HEK293 (cell line): Measurements from ENCODE around the gene OR13C8.
"Not testable (repeated sequence)": the region's sequence is repeated elsewhere in the genome, so short reads cannot be mapped to it uniquely, and the experiment has no call there.

ENCODE experiments used
- CTCF ChIA-PET: fragments of 350-600 bp; formaldehyde crosslinking; extraction: SDS; loops from one replicate; lab custom pipeline; 2021; ENCODE audit warnings: antibody characterized with exemption; lab: Yijun Ruan, JAX
- POLR2A ChIA-PET: fragments of 300-600 bp; formaldehyde crosslinking; extraction: SDS; loops from one replicate; lab custom pipeline; 2020; ENCODE audit warnings: antibody characterized with exemption, inconsistent platforms; lab: Yijun Ruan, JAX
- H3K27ac ChIP-seq: fragments of 200-500 bp; sonication (Bioruptor generic); 2 replicates; pipeline ENCODE4 v1.5.1; 2014; ENCODE audit warnings: low read depth, low read length, control low read depth, inconsistent platforms; ENCODE audit errors: extremely low read depth
- H3K36me3 ChIP-seq, 2 experiments: fragments of 200-500 bp in 1 of 2; sonication (Bioruptor generic) in 1 of 2; 1 replicate in 1 of 2; 2 replicates in 1 of 2; pipeline ENCODE4 v1.5.1; 2014 to 2017; ENCODE audit warnings: inconsistent platforms in 2 of 2, low read length in 2 of 2; ENCODE audit not compliant: control insufficient read depth in 2 of 2, insufficient read depth in 1 of 2
- H3K4me1 ChIP-seq: fragments of 200-500 bp; sonication (Bioruptor generic); 2 replicates; pipeline ENCODE4 v1.5.1; 2014; ENCODE audit warnings: mild to moderate bottlenecking, low read length, inconsistent platforms; ENCODE audit not compliant: control insufficient read depth, insufficient read depth
- H3K4me3 ChIP-seq: 2 replicates; pipeline ENCODE4 v1.5.1; 2011; ENCODE audit warnings: low read depth, mild to moderate bottlenecking, control low read depth, low read length, moderate library complexity
- H3K9me3 ChIP-seq: fragments of 200-500 bp; sonication (Bioruptor generic); 2 replicates; pipeline ENCODE4 v1.5.1; 2014; ENCODE audit warnings: low read depth, low read length, inconsistent platforms; ENCODE audit not compliant: control insufficient read depth, insufficient read depth
- GLI2 ChIP-seq: fragments of 450-650 bp; formaldehyde crosslinking; IDR thresholded peaks from 2 replicates; pipeline ENCODE4; 2017; ENCODE audit warnings: missing biosample characterization, missing genetic modification characterization, low read depth, borderline replicate concordance
- GLIS2 ChIP-seq: fragments of 450-650 bp; formaldehyde crosslinking; IDR thresholded peaks from 2 replicates; pipeline ENCODE4 v1.5.1; 2016; ENCODE audit warnings: missing biosample characterization, missing genetic modification characterization
- HOXD13 ChIP-seq: sonication (generic); formaldehyde crosslinking; IDR thresholded peaks from 2 replicates; pipeline ENCODE4 v1.8.0; 2022; ENCODE audit warnings: missing genetic modification reagents, borderline replicate concordance
- OVOL3 ChIP-seq: fragments of 450-650 bp; formaldehyde crosslinking; IDR thresholded peaks from 2 replicates; pipeline ENCODE4 v1.5.1; 2016; ENCODE audit warnings: missing biosample characterization, missing genetic modification characterization
- PRDM2 ChIP-seq: fragments of 450-650 bp; formaldehyde crosslinking; IDR thresholded peaks from 2 replicates; pipeline ENCODE4 v1.5.1; 2016; ENCODE audit warnings: missing biosample characterization, missing genetic modification characterization, borderline replicate concordance
- ZBTB10 ChIP-seq: fragments of 450-650 bp; formaldehyde crosslinking; IDR thresholded peaks from 2 replicates; pipeline ENCODE4 v1.5.1; 2016; ENCODE audit warnings: missing biosample characterization, missing genetic modification characterization
- ZBTB7A ChIP-seq: fragments of 450-650 bp; formaldehyde crosslinking; IDR thresholded peaks from 2 replicates; pipeline ENCODE4 v1.5.1; 2016; ENCODE audit warnings: low read depth, missing biosample characterization, missing genetic modification characterization
- ZNF148 ChIP-seq: fragments of 450-650 bp; formaldehyde crosslinking; IDR thresholded peaks from 2 replicates; pipeline ENCODE4 v1.5.0; 2017; ENCODE audit warnings: missing biosample characterization, missing genetic modification characterization, borderline replicate concordance
- ZNF23 ChIP-seq: fragments of 450-650 bp; formaldehyde crosslinking; IDR thresholded peaks from 2 replicates; pipeline ENCODE4 v1.5.1; 2016; ENCODE audit warnings: missing biosample characterization, missing genetic modification characterization, borderline replicate concordance
- ZNF324 ChIP-seq: fragments of 450-650 bp; formaldehyde crosslinking; IDR thresholded peaks from 2 replicates; pipeline ENCODE4 v1.5.1; 2016; ENCODE audit warnings: missing biosample characterization, missing genetic modification characterization
- ZNF558 ChIP-seq: fragments of 450-650 bp; formaldehyde crosslinking; IDR thresholded peaks from 2 replicates; pipeline ENCODE4 v1.5.1; 2016; ENCODE audit warnings: missing biosample characterization, missing genetic modification characterization
- ZNF561 ChIP-seq: fragments of 450-650 bp; IDR thresholded peaks from 2 replicates; pipeline ENCODE4 v1.5.1; 2018; ENCODE audit warnings: missing biosample characterization, missing genetic modification characterization, borderline replicate concordance
- ZNF621 ChIP-seq: fragments of 450-650 bp; formaldehyde crosslinking; IDR thresholded peaks from 2 replicates; pipeline ENCODE4 v1.5.1; 2017; ENCODE audit warnings: missing biosample characterization, missing genetic modification characterization
- ZNF645 ChIP-seq: fragments of 450-650 bp; formaldehyde crosslinking; IDR thresholded peaks from 2 replicates; pipeline ENCODE4; 2016; ENCODE audit warnings: missing biosample characterization, missing genetic modification characterization
- ZSCAN30 ChIP-seq: fragments of 450-650 bp; IDR thresholded peaks from 2 replicates; pipeline ENCODE4 v1.5.1; 2018; ENCODE audit warnings: missing biosample characterization, mild to moderate bottlenecking, missing genetic modification characterization, moderate library complexity
- ZSCAN5A ChIP-seq: fragments of 450-650 bp; formaldehyde crosslinking; IDR thresholded peaks from 2 replicates; pipeline ENCODE4 v1.5.1; 2016; ENCODE audit warnings: missing biosample characterization, missing genetic modification characterization

OR13C8 gene

GRCh38 chr9:104586496-104587180 is 17.7 kb downstream of the OR13C8 start:
- Histone ChIP-seq H3K9me3 (no peaks in the 10 kb centered on the region), H3K4me3 (no peak overlapping the region), H3K36me3 (no peaks in the 10 kb centered on the region), H3K4me1 (no peaks in the 10 kb centered on the region), H3K27ac (no peak overlapping the region)
- TF ChIP-seq ZNF645 (tag by site-specific recombination) = no peak
- ChIA-PET CTCF (no interaction called here), POLR2A (no interaction called here)

GRCh38 chr9:104589626-104590025 is 20.7 kb downstream of the OR13C8 start:
- Histone ChIP-seq H3K27ac (no peak overlapping the region), H3K4me1 (no peaks in the 10 kb centered on the region), H3K9me3 (no peaks in the 10 kb centered on the region), H3K36me3 (no peaks in the 10 kb centered on the region), H3K4me3 (no peak overlapping the region)
- POLR2A ChIA-PET = no interaction called here
- CTCF ChIA-PET = no interaction called here
- TF ChIP-seq ZNF148 (no peak), ZBTB10 (no peak), ZNF561 (tag by site-specific recombination) (no peak), ZNF324 (tag by site-specific recombination) (no peak), GLI2 (no peak), ZNF558 (no peak), OVOL3 (tag by site-specific recombination) (no peak), ZSCAN5A (tag by site-specific recombination) (no peak), GLIS2 (tag by site-specific recombination) (no peak), HOXD13 (CRISPR knock-in tag) (no peak), ZBTB7A (tag by site-specific recombination) (no peak), ZSCAN30 (tag by site-specific recombination) (no peak), ZNF621 (no peak), PRDM2 (no peak), ZNF23 (no peak)

- POLR2A ChIA-PET, H3K9me3 ChIP-seq: not testable (repeated sequence)
These were observed 29.8 kb downstream of the OR13C8 start for GRCh38 chr9:104598749-104599148.

More at GRCh38 chr9:104598749-104599148, 29.8 kb downstream of the OR13C8 start:
- H3K27ac ChIP-seq, H3K36me3 ChIP-seq, H3K4me1 ChIP-seq, H3K4me3 ChIP-seq, CTCF ChIA-PET: not testable (repeated sequence)
